ENCODE measurements around the gene ZSCAN18.

ZSCAN18 gene

GRCh38 chr19:58086825-58087710 is 11.0 kb downstream of the ZSCAN18 start:
- DNase-seq (ENCODE audit: low spot score) = no peak

- no peak for DNase-seq (ENCODE audit: low spot score)
Observed at GRCh38 chr19:58085348-58085875, 12.6 kb downstream of the ZSCAN18 start.

GRCh38 chr19:58084596-58085347 is 13.3 kb downstream of the ZSCAN18 start:
- DNase-seq (ENCODE audit: low spot score) = no peak

GRCh38 chr19:58083021-58083420 is 15.0 kb downstream of the ZSCAN18 start:
- DNase-seq (ENCODE audit: low spot score) = no peak

GRCh38 chr19:58079792-58080191 is 18.2 kb downstream of the ZSCAN18 start:
- no peak for DNase-seq (ENCODE audit: low spot score)

GRCh38 chr19:58067240-58067912 is 30.7 kb downstream of the ZSCAN18 start:
- DNase-seq (ENCODE audit: low spot score) = no peak

GRCh38 chr19:58063712-58064111 is 34.3 kb downstream of the ZSCAN18 start:
- no peak for DNase-seq (ENCODE audit: low spot score)

GRCh38 chr19:58060231-58060630 is 37.8 kb downstream of the ZSCAN18 start:
- DNase-seq (ENCODE audit: low spot score) = no peak

GRCh38 chr19:58059671-58060078 is 38.4 kb downstream of the ZSCAN18 start:
- DNase-seq (ENCODE audit: low spot score) = no peak

GRCh38 chr19:58059003-58059670 is 38.9 kb downstream of the ZSCAN18 start, which contains the start of gene ZNF135:
Gene ZNF135, plus strand, starts transcription at chr19:58059282. Its CDS starts 721 bp downstream, at chr19:58060003.
- no peak for DNase-seq (ENCODE audit: low spot score)

- no peak for DNase-seq (ENCODE audit: low spot score)
Observed at GRCh38 chr19:58058467-58058866, 39.6 kb downstream of the ZSCAN18 start.

GRCh38 chr19:58056861-58057260 is 41.2 kb downstream of the ZSCAN18 start:
- no peak for DNase-seq (ENCODE audit: low spot score)

- no peak for DNase-seq (ENCODE audit: low spot score)
Observed at GRCh38 chr19:58056261-58056660, 41.8 kb downstream of the ZSCAN18 start.

- no peak for DNase-seq (ENCODE audit: low spot score)
Observed at GRCh38 chr19:58054901-58055874, 42.8 kb downstream of the ZSCAN18 start.

- no peak for DNase-seq (ENCODE audit: low spot score)
Observed at GRCh38 chr19:58053480-58054156, 44.4 kb downstream of the ZSCAN18 start.

- no peak for DNase-seq (ENCODE audit: low spot score)
Observed at GRCh38 chr19:58052256-58052655, 45.8 kb downstream of the ZSCAN18 start.

- DNase-seq (ENCODE audit: low spot score) = no peak
Observed at GRCh38 chr19:58047672-58048071, 50.4 kb downstream of the ZSCAN18 start.

GRCh38 chr19:58046856-58047255 is 51.2 kb downstream of the ZSCAN18 start:
- no peak for DNase-seq (ENCODE audit: low spot score)

GRCh38 chr19:58045411-58046050 is 52.5 kb downstream of the ZSCAN18 start:
- no peak for DNase-seq (ENCODE audit: low spot score)
